NCI-H1417 treated with DMSO at 0.1 percent for 48 hours (cell line): ENCODE measurements around the gene GRIN3B.
"Not testable (repeated sequence)": the region's sequence is repeated elsewhere in the genome, so short reads cannot be mapped to it uniquely, and the experiment has no call there.

Experiments used
- DNase-seq: peaks from one replicate; lab custom pipeline; 2025; lab: John Stamatoyannopoulos, UW

The GRIN3B gene

GRCh38 chr19:1019980-1020867, 20.0 kb downstream of the GRIN3B start:
- no peak for DNase-seq

GRCh38 chr19:1020868-1021425, 20.7 kb downstream of the GRIN3B start, which contains the start of gene TMEM259:
Gene TMEM259 (minus strand): TSS chr19:1021123. CDS start chr19:1020996, 127 bp downstream.
- peak; percentile 100 for DNase-seq

- not testable (repeated sequence) for DNase-seq
Observed at GRCh38 chr19:1023883-1024188, 23.6 kb downstream of the GRIN3B start.

- DNase-seq = not testable (repeated sequence)
Observed at GRCh38 chr19:1025080-1025479, 24.9 kb downstream of the GRIN3B start.

- no peak for DNase-seq
Observed at GRCh38 chr19:1025960-1026782, 26.0 kb downstream of the GRIN3B start, which contains the start of gene CNN2. Gene CNN2 (plus strand): TSS chr19:1026608. CDS start chr19:1026662, 54 bp downstream.

GRCh38 chr19:1026783-1027649, 26.8 kb downstream of the GRIN3B start:
- DNase-seq = no peak

GRCh38 chr19:1027650-1028061, 27.4 kb downstream of the GRIN3B start:
- no peak for DNase-seq

GRCh38 chr19:1028062-1028926, 28.1 kb downstream of the GRIN3B start:
- no peak for DNase-seq

- no peak for DNase-seq
Observed at GRCh38 chr19:1032264-1032867, 32.1 kb downstream of the GRIN3B start.

- DNase-seq = no peak
Observed at GRCh38 chr19:1035998-1036621, 35.9 kb downstream of the GRIN3B start.

- no peak for DNase-seq
Observed at GRCh38 chr19:1037621-1038064, 37.4 kb downstream of the GRIN3B start.

- no peak for DNase-seq
Observed at GRCh38 chr19:1038978-1039645, 38.9 kb downstream of the GRIN3B start.

- peak; percentile 99 for DNase-seq
Observed at GRCh38 chr19:1039646-1040475, 39.6 kb downstream of the GRIN3B start, which contains the start of gene ABCA7. Gene ABCA7 (plus strand): TSS chr19:1040107. CDS start chr19:1041362, 1,255 bp downstream.

- DNase-seq = peak; percentile 67
Observed at GRCh38 chr19:1040476-1041271, 40.5 kb downstream of the GRIN3B start.

- DNase-seq = no peak
Observed at GRCh38 chr19:1041272-1041834, 41.1 kb downstream of the GRIN3B start.

- DNase-seq = no peak
Observed at GRCh38 chr19:1041835-1042685, 41.8 kb downstream of the GRIN3B start.
